AG04450 (cell line): ENCODE measurements around the gene OSBPL6. TPM values are rescaled to one million over a fixed set of nuclear protein-coding genes. Genes with fewer than 3 reads are reported as not detected.

Experiments used
- CTCF ChIA-PET: fragments of 300-600, 350-600 bp; formaldehyde crosslinking; extraction: SDS; loops from one replicate; lab custom pipeline; 2022; ENCODE audit warnings: antibody characterized with exemption, inconsistent platforms; lab: Charles Lee
- POLR2A ChIA-PET: fragments of 350-600 bp; formaldehyde crosslinking; extraction: SDS; loops from one replicate; lab custom pipeline; 2021; ENCODE audit warnings: antibody characterized with exemption, inconsistent platforms; lab: Yijun Ruan, JAX
- DNase-seq: peaks from one replicate; pipeline ENCODE4 v3.0.0-alpha.2; 2011; ENCODE audit warnings: low read depth, low spot score
- H3K27ac ChIP-seq: one replicate; pipeline ENCODE4 v1.5.1; 2012; ENCODE audit warnings: low read depth, low read length, control low read depth
- H3K27me3 ChIP-seq: one replicate; pipeline ENCODE4 v1.6.0; 2012; ENCODE audit warnings: low read length; ENCODE audit not compliant: control insufficient read depth, insufficient read depth
- H3K4me3 ChIP-seq: 2 replicates; pipeline ENCODE4 v1.5.1; 2011; ENCODE audit warnings: mild to moderate bottlenecking, low read depth, low read length, control low read depth
- H3K9me3 ChIP-seq: 2 replicates; pipeline ENCODE4 v1.5.1; 2012; ENCODE audit warnings: low read length; ENCODE audit not compliant: control insufficient read depth, insufficient read depth
- polyA plus RNA-seq: library from polyadenylated mRNA; depleted of rRNA; stranded (reverse); fragments of >200 nt; gene quantifications from 2 replicates; pipeline ENCODE4 v1.2.3, GENCODE V29; 2011
- TF ChIP-seq, protein P1 (sequence below): IDR thresholded peaks from 2 replicates; pipeline ENCODE4 v1.5.1; 2011; ENCODE audit warnings: low read depth, low read length, control low read depth, inconsistent platforms

The OSBPL6 gene
- polyA plus RNA-seq, 1 experiment, result 5.0 TPM

DNA sequence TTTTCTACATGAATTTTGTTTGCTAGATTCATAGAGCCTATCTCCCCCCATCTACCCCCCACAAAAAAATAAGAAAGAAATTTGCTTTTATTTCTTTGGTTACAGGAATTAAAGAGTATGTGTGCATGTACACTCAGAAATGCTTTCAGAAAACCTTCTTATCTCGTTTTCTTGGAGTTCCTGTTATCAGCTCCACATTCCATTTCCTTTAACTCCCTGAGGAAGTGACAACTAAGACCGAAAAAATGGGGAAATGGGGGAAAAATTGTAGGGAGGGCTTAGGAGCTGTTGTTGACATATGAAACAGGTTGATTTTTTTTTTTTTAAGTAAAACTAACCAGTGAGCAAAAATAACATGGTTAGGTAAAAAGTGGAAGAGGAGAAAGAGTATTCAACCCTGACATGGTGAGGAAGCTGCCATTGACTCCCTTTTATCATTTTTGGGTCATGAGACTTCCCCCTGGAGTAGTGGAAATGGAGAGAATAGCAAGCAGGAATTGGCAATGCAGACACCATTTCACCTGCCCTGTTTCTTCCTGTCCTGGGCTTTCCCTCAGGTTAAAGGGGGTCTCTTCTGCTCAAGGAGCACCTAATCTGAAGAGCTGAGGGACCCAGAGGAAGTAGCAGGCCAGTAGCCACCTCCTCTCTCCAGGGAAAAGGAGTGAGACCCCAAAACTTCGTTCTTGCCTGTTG lies 93.5 kb downstream of the OSBPL6 start:
- no peak overlapping the region for H3K4me3 ChIP-seq

GRCh38 chr2:178291703-178292102 lies 97.4 kb downstream of the OSBPL6 start:
- Histone ChIP-seq H3K27me3 (no peaks in the 10 kb centered on the region), H3K27ac (no peak overlapping the region), H3K9me3 (no peaks in the 10 kb centered on the region), H3K4me3 (no peak overlapping the region)
- no peak for DNase-seq
- ChIA-PET POLR2A (no interaction called here), CTCF (no interaction called here)
- TF ChIP-seq, protein P1, sequence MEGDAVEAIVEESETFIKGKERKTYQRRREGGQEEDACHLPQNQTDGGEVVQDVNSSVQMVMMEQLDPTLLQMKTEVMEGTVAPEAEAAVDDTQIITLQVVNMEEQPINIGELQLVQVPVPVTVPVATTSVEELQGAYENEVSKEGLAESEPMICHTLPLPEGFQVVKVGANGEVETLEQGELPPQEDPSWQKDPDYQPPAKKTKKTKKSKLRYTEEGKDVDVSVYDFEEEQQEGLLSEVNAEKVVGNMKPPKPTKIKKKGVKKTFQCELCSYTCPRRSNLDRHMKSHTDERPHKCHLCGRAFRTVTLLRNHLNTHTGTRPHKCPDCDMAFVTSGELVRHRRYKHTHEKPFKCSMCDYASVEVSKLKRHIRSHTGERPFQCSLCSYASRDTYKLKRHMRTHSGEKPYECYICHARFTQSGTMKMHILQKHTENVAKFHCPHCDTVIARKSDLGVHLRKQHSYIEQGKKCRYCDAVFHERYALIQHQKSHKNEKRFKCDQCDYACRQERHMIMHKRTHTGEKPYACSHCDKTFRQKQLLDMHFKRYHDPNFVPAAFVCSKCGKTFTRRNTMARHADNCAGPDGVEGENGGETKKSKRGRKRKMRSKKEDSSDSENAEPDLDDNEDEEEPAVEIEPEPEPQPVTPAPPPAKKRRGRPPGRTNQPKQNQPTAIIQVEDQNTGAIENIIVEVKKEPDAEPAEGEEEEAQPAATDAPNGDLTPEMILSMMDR, result no peak

More for the DNA sequence above, 93.5 kb downstream of the OSBPL6 start:
- Histone ChIP-seq H3K27me3 (no peaks in the 10 kb centered on the region), H3K9me3 (no peaks in the 10 kb centered on the region), H3K27ac (no peak overlapping the region)
- TF ChIP-seq, protein P1, result no peak
- CTCF ChIA-PET, result interaction anchor here (0.9 kb wide), 1 partner anchor 154 kb away, joined by 3 read pairs; no protein-coding TSS in a partner anchor
- DNase-seq, result no peak
- POLR2A ChIA-PET, result interaction anchor here (0.7 kb wide), 1 partner anchor 623 kb away, joined by 4 read pairs; no protein-coding TSS in a partner anchor

GRCh38 chr2:178292586-178292985 lies 98.3 kb downstream of the OSBPL6 start:
- no peaks in the 10 kb centered on the region for H3K27me3 ChIP-seq
- no peak overlapping the region for H3K27ac ChIP-seq
- no peak for DNase-seq
- ChIA-PET CTCF (no interaction called here), POLR2A (no interaction called here)
- H3K4me3 ChIP-seq, result no peak overlapping the region
- TF ChIP-seq, protein P1, result no peak
- H3K9me3 ChIP-seq, result no peaks in the 10 kb centered on the region

DNA sequence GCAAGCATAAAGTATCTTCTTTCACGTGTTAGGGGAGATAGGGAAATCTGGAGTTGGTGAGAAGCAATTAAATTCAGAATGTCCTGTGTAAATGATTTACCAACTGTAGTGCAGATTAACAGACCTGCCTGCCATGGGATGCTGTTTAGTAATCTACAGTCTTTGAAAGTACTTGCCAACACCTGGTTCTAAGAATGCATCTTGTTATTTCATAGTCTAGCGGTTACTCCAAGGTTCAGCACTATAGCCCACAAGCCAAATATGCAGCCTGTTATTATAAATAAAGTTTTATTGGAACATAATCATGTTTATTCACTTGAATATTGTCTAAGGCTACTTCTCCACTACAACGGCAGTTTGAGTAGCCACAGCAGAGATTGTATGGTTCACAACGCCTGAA lies 100.8 kb downstream of the OSBPL6 start:
- POLR2A ChIA-PET, result no interaction called here
- no peak overlapping the region for H3K4me3 ChIP-seq
- no peak for DNase-seq
- H3K9me3 ChIP-seq, result no peaks in the 10 kb centered on the region
- no peaks in the 10 kb centered on the region for H3K27me3 ChIP-seq
- CTCF ChIA-PET, result interaction anchor here (1.2 to 2.4 kb wide), 3 partner anchors 11 to 162 kb away, joined by 4 to 14 read pairs (median 4); no protein-coding TSS in a partner anchor
- H3K27ac ChIP-seq, result no peak overlapping the region
- TF ChIP-seq, protein P1, result no peak

- TF ChIP-seq, protein P1, result no peak
- Histone ChIP-seq H3K9me3 (no peaks in the 10 kb centered on the region), H3K27me3 (no peaks in the 10 kb centered on the region), H3K27ac (no peak overlapping the region), H3K4me3 (no peak overlapping the region)
- ChIA-PET CTCF (interaction anchor here (1.2 to 2.4 kb wide), 5 partner anchors 10 to 163 kb away, joined by 4 to 14 read pairs (median 4); no protein-coding TSS in a partner anchor), POLR2A (no interaction called here)
- DNase-seq, result no peak
These were observed 101.6 kb downstream of the OSBPL6 start for GRCh38 chr2:178295906-178296305.
